Measurements from ENCODE around the gene ZNF787. TPM values are rescaled to one million over a fixed set of nuclear protein-coding genes. Genes with fewer than 3 reads are reported as not detected.

The ZNF787 gene
- total RNA-seq, 1 experiment from 2014 or later: 54.6 TPM

DNA sequence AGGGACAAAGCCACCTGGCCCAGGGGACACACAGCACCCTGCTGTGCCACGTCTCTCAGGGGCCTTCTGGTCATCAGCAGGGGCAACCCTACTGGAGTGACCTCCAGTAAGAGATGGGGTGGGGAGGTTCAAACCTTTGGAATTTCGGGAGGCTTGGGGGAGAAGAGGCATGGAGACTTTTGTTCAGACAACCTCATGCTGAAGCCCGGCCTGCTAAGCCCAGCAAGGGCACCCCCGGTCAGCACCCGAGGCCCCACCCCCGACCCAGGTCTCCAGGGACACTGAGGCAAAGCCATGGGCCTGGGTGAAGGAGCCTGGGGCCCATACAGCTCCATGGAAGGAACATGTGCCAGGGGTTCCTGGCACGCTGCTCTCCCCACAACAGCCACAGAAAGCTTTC, 23.3 kb downstream of the ZNF787 start:
- Histone ChIP-seq H4K20me1 (ENCODE audit: control insufficient read depth, insufficient read depth, insufficient read length) (peaks cover 2% of the 10 kb centered on the region), H3K23me2 (ENCODE audit: insufficient read length, low read depth, low read length, poor library complexity, severe bottlenecking) (no peaks in the 10 kb centered on the region), H3K79me2 (ENCODE audit: insufficient read depth, low read length) (no peaks in the 10 kb centered on the region; the same call in 1 of the 2 replicates), H3K4me2 (ENCODE audit: insufficient read depth, insufficient read length, low read length) (no peak overlapping the region), H3K4me1 (ENCODE audit: insufficient read depth, low read length) (no peaks in the 10 kb centered on the region), H2AFZ (ENCODE audit: low read length) (no peak overlapping the region), H3K14ac (ENCODE audit: insufficient read depth, low read length) (no peak overlapping the region), H3K27ac (ENCODE audit: insufficient read length, low read depth, low read length) (no peak overlapping the region), H3K23ac (ENCODE audit: insufficient read length, low read depth, low read length) (no peak overlapping the region), H2BK12ac (ENCODE audit: insufficient read length, low read depth, low read length) (no peak overlapping the region), H2AK5ac (ENCODE audit: insufficient read length, low read length) (no peak overlapping the region), H4K91ac (ENCODE audit: insufficient read length, low read depth, low read length) (no peak overlapping the region), H3K9ac (ENCODE audit: extremely low read depth, insufficient read length, low read length) (no peak overlapping the region), H3T11ph (ENCODE audit: low read length) (no peak overlapping the region), H3K4ac (ENCODE audit: low read depth, low read length) (no peak overlapping the region), H3K79me1 (ENCODE audit: insufficient read depth, low read depth, low read length, poor library complexity, severe bottlenecking) (peaks cover 4% of the 10 kb centered on the region), H3K9me3 (ENCODE audit: control insufficient read depth, low read depth, low read length) (no peaks in the 10 kb centered on the region), H4K5ac (ENCODE audit: insufficient read length, low read depth, low read length) (no peak overlapping the region), H4K8ac (replicated peaks; ENCODE audit: insufficient read length, low read depth, low read length) (no peak overlapping the region), H2BK5ac (ENCODE audit: insufficient read length, low read length) (no peak overlapping the region), H2BK120ac (ENCODE audit: low read depth, low read length, poor library complexity, severe bottlenecking) (no peak overlapping the region), H3K27me3 (ENCODE audit: insufficient read depth, low read length) (no peaks in the 10 kb centered on the region), H2BK15ac (ENCODE audit: low read depth, low read length) (no peak overlapping the region), H3K56ac (ENCODE audit: insufficient read length, low read depth, low read length) (no peak overlapping the region), H2BK20ac (ENCODE audit: low read depth, low read length, poor library complexity, severe bottlenecking) (no peak overlapping the region), H3K18ac (ENCODE audit: insufficient read length, low read depth, low read length) (no peak overlapping the region)
- Mint-ChIP-seq H3K36me3 (ENCODE audit: insufficient read depth in 1 of 3, low read depth in 3 of 3) (peaks cover 43 to 60% (median 59%) of the 10 kb centered on the region in 3 experiments), H3K4me3 (no peak overlapping the region), H3K27me3 (ENCODE audit: low read depth) (no peaks in the 10 kb centered on the region), H3K9me3 (peaks cover 5 to 8% of the 10 kb centered on the region in 2 experiments; a peak in 2 of 5 replicates), H3K27ac (peak overlapping the region in 1 of 3 experiments; percentile 83; a peak in 1 of 7 replicates), H3K4me1 (peaks cover 3% of the 10 kb centered on the region in 2 experiments; a peak in 2 of 4 replicates)
- no CpG with 5 or more reads among the region's 7 CpGs for WGBS (ENCODE audit: extremely low coverage, insufficient read length, low lambda C conversion rate)
- TF ChIP-seq, protein P1, sequence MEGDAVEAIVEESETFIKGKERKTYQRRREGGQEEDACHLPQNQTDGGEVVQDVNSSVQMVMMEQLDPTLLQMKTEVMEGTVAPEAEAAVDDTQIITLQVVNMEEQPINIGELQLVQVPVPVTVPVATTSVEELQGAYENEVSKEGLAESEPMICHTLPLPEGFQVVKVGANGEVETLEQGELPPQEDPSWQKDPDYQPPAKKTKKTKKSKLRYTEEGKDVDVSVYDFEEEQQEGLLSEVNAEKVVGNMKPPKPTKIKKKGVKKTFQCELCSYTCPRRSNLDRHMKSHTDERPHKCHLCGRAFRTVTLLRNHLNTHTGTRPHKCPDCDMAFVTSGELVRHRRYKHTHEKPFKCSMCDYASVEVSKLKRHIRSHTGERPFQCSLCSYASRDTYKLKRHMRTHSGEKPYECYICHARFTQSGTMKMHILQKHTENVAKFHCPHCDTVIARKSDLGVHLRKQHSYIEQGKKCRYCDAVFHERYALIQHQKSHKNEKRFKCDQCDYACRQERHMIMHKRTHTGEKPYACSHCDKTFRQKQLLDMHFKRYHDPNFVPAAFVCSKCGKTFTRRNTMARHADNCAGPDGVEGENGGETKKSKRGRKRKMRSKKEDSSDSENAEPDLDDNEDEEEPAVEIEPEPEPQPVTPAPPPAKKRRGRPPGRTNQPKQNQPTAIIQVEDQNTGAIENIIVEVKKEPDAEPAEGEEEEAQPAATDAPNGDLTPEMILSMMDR (conservative IDR thresholded peaks at IDR 0.05): no peak
- DNase-seq: no peak
